ENCODE results near the gene CCDC92.
"Not testable (repeated sequence)": the region's sequence is repeated elsewhere in the genome, so short reads cannot be mapped to it uniquely, and the experiment has no call there.

DNA sequence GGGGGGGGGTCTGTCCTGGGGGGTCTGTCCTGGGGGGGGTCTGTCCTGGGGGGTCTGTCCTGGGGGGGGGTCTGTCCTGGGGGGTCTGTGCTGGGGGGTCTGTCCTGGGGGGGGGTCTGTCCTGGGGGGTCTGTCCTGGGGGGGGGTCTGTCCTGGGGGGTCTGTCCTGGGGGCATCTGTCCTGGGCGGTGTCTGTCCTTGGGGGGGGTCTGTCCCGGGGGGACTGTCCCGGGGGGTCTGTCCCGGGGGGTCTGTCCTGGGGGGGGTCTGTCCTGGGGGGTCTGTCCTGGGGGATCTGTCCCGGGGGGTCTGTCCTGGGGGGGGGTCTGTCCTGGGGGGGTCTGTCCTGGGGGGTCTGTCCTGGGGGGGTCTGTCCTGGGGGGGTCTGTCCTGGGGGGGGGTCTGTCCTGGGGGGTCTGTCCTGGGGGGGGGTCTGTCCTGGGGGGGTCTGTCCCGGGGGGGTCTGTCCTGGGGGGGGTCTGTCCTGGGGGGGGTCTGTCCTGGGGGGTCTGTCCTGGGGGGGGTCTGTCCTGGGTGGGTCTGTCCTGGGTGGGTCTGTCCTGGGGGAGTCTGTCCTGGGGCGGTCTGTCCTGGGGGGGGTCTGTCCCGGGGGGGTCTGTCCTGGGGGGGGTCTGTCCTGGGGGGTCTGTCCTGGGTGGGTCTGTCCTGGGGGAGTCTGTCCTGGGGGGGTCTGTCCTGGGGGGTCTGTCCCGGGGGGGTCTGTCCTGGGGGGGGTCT is 60.8 kb downstream of the CCDC92 start:
- TF ChIP-seq, protein P1, sequence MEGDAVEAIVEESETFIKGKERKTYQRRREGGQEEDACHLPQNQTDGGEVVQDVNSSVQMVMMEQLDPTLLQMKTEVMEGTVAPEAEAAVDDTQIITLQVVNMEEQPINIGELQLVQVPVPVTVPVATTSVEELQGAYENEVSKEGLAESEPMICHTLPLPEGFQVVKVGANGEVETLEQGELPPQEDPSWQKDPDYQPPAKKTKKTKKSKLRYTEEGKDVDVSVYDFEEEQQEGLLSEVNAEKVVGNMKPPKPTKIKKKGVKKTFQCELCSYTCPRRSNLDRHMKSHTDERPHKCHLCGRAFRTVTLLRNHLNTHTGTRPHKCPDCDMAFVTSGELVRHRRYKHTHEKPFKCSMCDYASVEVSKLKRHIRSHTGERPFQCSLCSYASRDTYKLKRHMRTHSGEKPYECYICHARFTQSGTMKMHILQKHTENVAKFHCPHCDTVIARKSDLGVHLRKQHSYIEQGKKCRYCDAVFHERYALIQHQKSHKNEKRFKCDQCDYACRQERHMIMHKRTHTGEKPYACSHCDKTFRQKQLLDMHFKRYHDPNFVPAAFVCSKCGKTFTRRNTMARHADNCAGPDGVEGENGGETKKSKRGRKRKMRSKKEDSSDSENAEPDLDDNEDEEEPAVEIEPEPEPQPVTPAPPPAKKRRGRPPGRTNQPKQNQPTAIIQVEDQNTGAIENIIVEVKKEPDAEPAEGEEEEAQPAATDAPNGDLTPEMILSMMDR (IDR thresholded peaks at IDR 0.05): not testable (repeated sequence)
- not testable (repeated sequence) for TF ChIP-seq EZH2 (IDR thresholded peaks at IDR 0.05; ENCODE audit: borderline replicate concordance, insufficient read depth, low read depth, low read length, poor library complexity, severe bottlenecking)
